Measurements from ENCODE around the gene WBP1L. TPM values are rescaled to one million over a fixed set of nuclear protein-coding genes. Genes with fewer than 3 reads are reported as not detected.

The WBP1L gene
- total and polyA plus RNA-seq, 2 of the 13 experiments (the other 11 are each of a cell fraction or from before 2014, with no cell fraction given): 8.3 to 12.3 TPM

DNA sequence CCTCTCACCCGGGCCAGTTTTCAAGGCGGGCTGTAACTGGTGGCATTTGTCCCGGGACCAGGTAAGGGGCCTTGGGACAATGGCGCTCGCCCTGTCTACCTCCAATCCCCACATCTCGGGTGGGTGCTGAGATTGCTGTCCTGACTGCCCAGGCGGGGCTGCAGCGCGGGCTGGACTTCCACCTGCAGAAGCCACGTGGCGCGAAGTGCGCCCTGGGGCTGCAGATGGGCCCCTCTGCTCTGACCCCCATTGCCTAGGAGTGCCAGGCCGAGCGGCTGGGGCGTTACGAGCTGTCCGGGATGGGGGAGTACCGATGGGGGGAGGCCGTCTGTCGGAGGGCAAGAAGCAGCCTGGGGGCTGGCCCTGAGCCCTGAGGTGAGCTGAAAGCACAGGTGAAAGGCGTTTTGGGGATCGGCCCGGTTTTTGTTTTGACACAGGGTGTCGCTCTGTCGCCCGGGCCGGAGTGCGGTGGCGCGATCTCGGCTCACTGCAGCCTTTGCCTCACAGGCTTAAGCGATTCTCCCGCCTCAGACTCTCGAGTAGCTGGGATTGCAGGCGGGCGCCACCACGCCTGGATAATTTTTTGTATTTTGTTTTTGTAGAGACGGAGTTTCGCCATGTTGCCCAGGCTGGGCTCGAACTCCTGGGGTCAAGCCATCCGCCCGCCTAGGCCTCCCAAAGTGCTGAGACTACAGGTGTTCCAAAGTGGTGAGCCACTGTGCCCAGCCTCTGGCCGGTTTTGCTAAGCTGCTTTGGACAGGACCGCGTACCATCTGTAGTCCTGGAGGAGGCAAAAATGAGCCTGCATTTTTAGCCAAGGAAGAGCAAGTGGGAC lies 28.9 kb upstream of the WBP1L start, which contains the start of gene SFXN2 (continued):
- TF ChIP-seq PRMT3 (CRISPR knock-in tag; IDR thresholded peaks at IDR 0.05; ENCODE audit: borderline replicate concordance, low read depth) (no peak), MAFF (IDR thresholded peaks at IDR 0.05; ENCODE audit: low read depth, low read length) (no peak), SMARCC2 (IDR thresholded peaks at IDR 0.05) (no peak), DNMT1 (CRISPR knock-in tag; IDR thresholded peaks at IDR 0.05) (0 out of 2 replicates have a peak, but pooled peaks have one; percentile 37), MAFG (CRISPR knock-in tag; IDR thresholded peaks at IDR 0.05) (no peak), POGZ (CRISPR knock-in tag; IDR thresholded peaks at IDR 0.05) (no peak), HOXD1 (CRISPR knock-in tag; IDR thresholded peaks at IDR 0.05) (no peak), PREB (CRISPR knock-in tag; IDR thresholded peaks at IDR 0.05) (no peak), ZNF691 (CRISPR knock-in tag; IDR thresholded peaks at IDR 0.05; ENCODE audit: borderline replicate concordance, low read depth) (no peak), NCOA1 (CRISPR knock-in tag; IDR thresholded peaks at IDR 0.05) (no peak), BATF2 (CRISPR knock-in tag; IDR thresholded peaks at IDR 0.05) (no peak; the same call in 1 of the 2 replicates), MBNL3 (CRISPR knock-in tag; conservative IDR thresholded peaks at IDR 0.05) (no peak), EED (CRISPR knock-in tag; IDR thresholded peaks at IDR 0.05) (no peak), TEAD3 (CRISPR knock-in tag; optimal IDR thresholded peaks at IDR 0.05; ENCODE audit: borderline replicate concordance) (no peak), NPAS2 (CRISPR knock-in tag; IDR thresholded peaks at IDR 0.05; ENCODE audit: borderline replicate concordance) (no peak), ELF3 (CRISPR knock-in tag; IDR thresholded peaks at IDR 0.05) (no peak), KLF16 (CRISPR knock-in tag; IDR thresholded peaks at IDR 0.05) (no peak; a peak in 1 of 4 replicates), CREM (IDR thresholded peaks at IDR 0.05) (peak; percentile 9; the same call in 1 of the 2 replicates), CREM (CRISPR knock-in tag; IDR thresholded peaks at IDR 0.05) (no peak)
- TF ChIP-seq, protein P1, sequence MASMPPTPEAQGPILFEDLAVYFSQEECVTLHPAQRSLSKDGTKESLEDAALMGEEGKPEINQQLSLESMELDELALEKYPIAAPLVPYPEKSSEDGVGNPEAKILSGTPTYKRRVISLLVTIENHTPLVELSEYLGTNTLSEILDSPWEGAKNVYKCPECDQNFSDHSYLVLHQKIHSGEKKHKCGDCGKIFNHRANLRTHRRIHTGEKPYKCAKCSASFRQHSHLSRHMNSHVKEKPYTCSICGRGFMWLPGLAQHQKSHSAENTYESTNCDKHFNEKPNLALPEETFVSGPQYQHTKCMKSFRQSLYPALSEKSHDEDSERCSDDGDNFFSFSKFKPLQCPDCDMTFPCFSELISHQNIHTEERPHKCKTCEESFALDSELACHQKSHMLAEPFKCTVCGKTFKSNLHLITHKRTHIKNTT (CRISPR knock-in tag; IDR thresholded peaks at IDR 0.05): no peak
- TF ChIP-seq, protein P2, sequence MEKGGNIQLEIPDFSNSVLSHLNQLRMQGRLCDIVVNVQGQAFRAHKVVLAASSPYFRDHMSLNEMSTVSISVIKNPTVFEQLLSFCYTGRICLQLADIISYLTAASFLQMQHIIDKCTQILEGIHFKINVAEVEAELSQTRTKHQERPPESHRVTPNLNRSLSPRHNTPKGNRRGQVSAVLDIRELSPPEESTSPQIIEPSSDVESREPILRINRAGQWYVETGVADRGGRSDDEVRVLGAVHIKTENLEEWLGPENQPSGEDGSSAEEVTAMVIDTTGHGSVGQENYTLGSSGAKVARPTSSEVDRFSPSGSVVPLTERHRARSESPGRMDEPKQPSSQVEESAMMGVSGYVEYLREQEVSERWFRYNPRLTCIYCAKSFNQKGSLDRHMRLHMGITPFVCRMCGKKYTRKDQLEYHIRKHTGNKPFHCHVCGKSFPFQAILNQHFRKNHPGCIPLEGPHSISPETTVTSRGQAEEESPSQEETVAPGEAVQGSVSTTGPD (CRISPR knock-in tag; IDR thresholded peaks at IDR 0.05): no peak
- TF ChIP-seq, protein P3, sequence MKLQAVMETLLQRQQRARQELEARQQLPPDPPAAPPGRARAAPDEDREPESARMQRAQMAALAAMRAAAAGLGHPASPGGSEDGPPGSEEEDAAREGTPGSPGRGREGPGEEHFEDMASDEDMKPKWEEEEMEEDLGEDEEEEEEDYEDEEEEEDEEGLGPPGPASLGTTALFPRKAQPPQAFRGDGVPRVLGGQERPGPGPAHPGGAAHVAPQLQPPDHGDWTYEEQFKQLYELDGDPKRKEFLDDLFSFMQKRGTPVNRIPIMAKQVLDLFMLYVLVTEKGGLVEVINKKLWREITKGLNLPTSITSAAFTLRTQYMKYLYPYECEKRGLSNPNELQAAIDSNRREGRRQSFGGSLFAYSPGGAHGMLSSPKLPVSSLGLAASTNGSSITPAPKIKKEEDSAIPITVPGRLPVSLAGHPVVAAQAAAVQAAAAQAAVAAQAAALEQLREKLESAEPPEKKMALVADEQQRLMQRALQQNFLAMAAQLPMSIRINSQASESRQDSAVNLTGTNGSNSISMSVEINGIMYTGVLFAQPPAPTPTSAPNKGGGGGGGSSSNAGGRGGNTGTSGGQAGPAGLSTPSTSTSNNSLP (IDR thresholded peaks at IDR 0.05; ENCODE audit: low read depth, low read length): no peak
